ENCODE measurements around the gene SLC6A18. TPM values are rescaled to one million over a fixed set of nuclear protein-coding genes. Genes with fewer than 3 reads are reported as not detected.

Gene SLC6A18
- total and polyA plus RNA-seq, 9 of the 15 experiments (the other 6 are each of a cell fraction or from before 2014, with no cell fraction given) = not detected

- TF ChIP-seq CBFA2T3 (IDR thresholded peaks at IDR 0.05) (peak; percentile 52), ZNF79 (CRISPR knock-in tag; IDR thresholded peaks at IDR 0.05; ENCODE audit: low read depth) (0 out of 2 replicates have a peak, but pooled peaks have one; percentile 37), CREM (IDR thresholded peaks at IDR 0.05; ENCODE audit: low read depth) (peak; percentile 35), ZNF830 (CRISPR knock-in tag; IDR thresholded peaks at IDR 0.05) (0 out of 2 replicates have a peak, but pooled peaks have one; percentile 76), MAZ (CRISPR knock-in tag; conservative IDR thresholded peaks at IDR 0.05 in 1 of 2, IDR thresholded peaks at IDR 0.05 in 1 of 2) (0 out of 4 replicates have a peak, but pooled peaks of 1 of the 2 experiments have one; percentile 27), ZNF76 (CRISPR knock-in tag; IDR thresholded peaks at IDR 0.05; ENCODE audit: borderline replicate concordance) (0 out of 2 replicates have a peak, but pooled peaks have one; percentile 27), EP300 (IDR thresholded peaks at IDR 0.05; ENCODE audit: low read length) (peak; percentile 3; the same call in 1 of the 2 replicates), HNRNPLL (IDR thresholded peaks at IDR 0.05; ENCODE audit: low read depth, low read length, poor library complexity, severe bottlenecking) (peak; percentile 47), ARID1B (IDR thresholded peaks at IDR 0.05) (0 out of 2 replicates have a peak, but pooled peaks have one; percentile 22), TCF15 (CRISPR knock-in tag; IDR thresholded peaks at IDR 0.05) (0 out of 2 replicates have a peak, but pooled peaks have one; percentile 45), RBFOX2 (IDR thresholded peaks at IDR 0.05; ENCODE audit: low read depth, low read length) (peak; percentile 34; the same call in 1 of the 2 replicates), ZNF639 (CRISPR knock-in tag; conservative IDR thresholded peaks at IDR 0.05 in 1 of 2, IDR thresholded peaks at IDR 0.05 in 1 of 2) (peak in 1 of 2 experiments; percentile 56; a peak in 1 of 4 replicates), VEZF1 (CRISPR knock-in tag; IDR thresholded peaks at IDR 0.05) (peak; percentile 62; the same call in 1 of the 2 replicates), PTTG1 (tag; IDR thresholded peaks at IDR 0.05; ENCODE audit: low read depth) (no peak), LARP7 (IDR thresholded peaks at IDR 0.05) (no peak), ERF (CRISPR knock-in tag; IDR thresholded peaks at IDR 0.05) (peak; percentile 43; the same call in 1 of the 2 replicates), ATF1 (CRISPR knock-in tag; IDR thresholded peaks at IDR 0.05) (no peak), ATF1 (tag; IDR thresholded peaks at IDR 0.05) (0 out of 2 replicates have a peak, but pooled peaks have one; percentile 26)
- TF ChIP-seq, protein P1, sequence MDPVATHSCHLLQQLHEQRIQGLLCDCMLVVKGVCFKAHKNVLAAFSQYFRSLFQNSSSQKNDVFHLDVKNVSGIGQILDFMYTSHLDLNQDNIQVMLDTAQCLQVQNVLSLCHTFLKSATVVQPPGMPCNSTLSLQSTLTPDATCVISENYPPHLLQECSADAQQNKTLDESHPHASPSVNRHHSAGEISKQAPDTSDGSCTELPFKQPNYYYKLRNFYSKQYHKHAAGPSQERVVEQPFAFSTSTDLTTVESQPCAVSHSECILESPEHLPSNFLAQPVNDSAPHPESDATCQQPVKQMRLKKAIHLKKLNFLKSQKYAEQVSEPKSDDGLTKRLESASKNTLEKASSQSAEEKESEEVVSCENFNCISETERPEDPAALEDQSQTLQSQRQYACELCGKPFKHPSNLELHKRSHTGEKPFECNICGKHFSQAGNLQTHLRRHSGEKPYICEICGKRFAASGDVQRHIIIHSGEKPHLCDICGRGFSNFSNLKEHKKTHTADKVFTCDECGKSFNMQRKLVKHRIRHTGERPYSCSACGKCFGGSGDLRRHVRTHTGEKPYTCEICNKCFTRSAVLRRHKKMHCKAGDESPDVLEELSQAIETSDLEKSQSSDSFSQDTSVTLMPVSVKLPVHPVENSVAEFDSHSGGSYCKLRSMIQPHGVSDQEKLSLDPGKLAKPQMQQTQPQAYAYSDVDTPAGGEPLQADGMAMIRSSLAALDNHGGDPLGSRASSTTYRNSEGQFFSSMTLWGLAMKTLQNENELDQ (CRISPR knock-in tag; IDR thresholded peaks at IDR 0.05; ENCODE audit: borderline replicate concordance) = no peak
- TF ChIP-seq, protein P2, sequence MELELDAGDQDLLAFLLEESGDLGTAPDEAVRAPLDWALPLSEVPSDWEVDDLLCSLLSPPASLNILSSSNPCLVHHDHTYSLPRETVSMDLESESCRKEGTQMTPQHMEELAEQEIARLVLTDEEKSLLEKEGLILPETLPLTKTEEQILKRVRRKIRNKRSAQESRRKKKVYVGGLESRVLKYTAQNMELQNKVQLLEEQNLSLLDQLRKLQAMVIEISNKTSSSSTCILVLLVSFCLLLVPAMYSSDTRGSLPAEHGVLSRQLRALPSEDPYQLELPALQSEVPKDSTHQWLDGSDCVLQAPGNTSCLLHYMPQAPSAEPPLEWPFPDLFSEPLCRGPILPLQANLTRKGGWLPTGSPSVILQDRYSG (tag; conservative IDR thresholded peaks at IDR 0.05; ENCODE audit: low read depth) = 0 out of 2 replicates have a peak, but pooled peaks have one; percentile 34
Measured at GRCh38 chr5:1201327-1202025, 23.7 kb upstream of the SLC6A18 start, which contains the start of gene SLC6A19 (continued).

Measured in K562 (cell line).